Spleen (tissue), 7 donors: ENCODE measurements around the gene ZNF385D.
"Not testable (repeated sequence)": the region's sequence is repeated elsewhere in the genome, so short reads cannot be mapped to it uniquely, and the experiment has no call there.

ENCODE experiments used
- POLR2A ChIP-seq, 3 donors: fragments of 450-650 bp; IDR thresholded peaks; one replicate each; pipeline ENCODE4 v1.5.1; 2017; ENCODE audit warnings: antibody characterized with exemption in 3 of 3, mild to moderate bottlenecking in 1 of 3
- POLR2AphosphoS5 ChIP-seq, 3 donors: sonication (generic); formaldehyde crosslinking; IDR thresholded peaks; one replicate each; pipeline ENCODE4 v1.5.1; 2017; ENCODE audit warnings: antibody characterized with exemption in 3 of 3
- TF ChIP-seq, protein P1 (sequence below), 11 experiments: fragments of 200-600 bp in 7 of 11; fragments of 450-650 bp in 4 of 11; sonication (generic) in 4 of 11; IDR thresholded peaks in 8 of 11; conservative IDR thresholded peaks in 3 of 11; 1 replicate in 7 of 11; 2 replicates in 4 of 11; pipeline versions ENCODE4 v1.4.0 to v1.8.0; 2016 to 2021; ENCODE audit warnings: antibody characterized with exemption in 11 of 11, inconsistent platforms in 4 of 11, mild to moderate bottlenecking in 1 of 11
- donor health status: DM: no; HTN: no; CAD: no; lungs with moderate emphysema.
- donor health status: DM: no; HTN: no; CAD: no.
- donor health status: DM: no; HTN: no; CAD: no.

- TF ChIP-seq, protein P1, sequence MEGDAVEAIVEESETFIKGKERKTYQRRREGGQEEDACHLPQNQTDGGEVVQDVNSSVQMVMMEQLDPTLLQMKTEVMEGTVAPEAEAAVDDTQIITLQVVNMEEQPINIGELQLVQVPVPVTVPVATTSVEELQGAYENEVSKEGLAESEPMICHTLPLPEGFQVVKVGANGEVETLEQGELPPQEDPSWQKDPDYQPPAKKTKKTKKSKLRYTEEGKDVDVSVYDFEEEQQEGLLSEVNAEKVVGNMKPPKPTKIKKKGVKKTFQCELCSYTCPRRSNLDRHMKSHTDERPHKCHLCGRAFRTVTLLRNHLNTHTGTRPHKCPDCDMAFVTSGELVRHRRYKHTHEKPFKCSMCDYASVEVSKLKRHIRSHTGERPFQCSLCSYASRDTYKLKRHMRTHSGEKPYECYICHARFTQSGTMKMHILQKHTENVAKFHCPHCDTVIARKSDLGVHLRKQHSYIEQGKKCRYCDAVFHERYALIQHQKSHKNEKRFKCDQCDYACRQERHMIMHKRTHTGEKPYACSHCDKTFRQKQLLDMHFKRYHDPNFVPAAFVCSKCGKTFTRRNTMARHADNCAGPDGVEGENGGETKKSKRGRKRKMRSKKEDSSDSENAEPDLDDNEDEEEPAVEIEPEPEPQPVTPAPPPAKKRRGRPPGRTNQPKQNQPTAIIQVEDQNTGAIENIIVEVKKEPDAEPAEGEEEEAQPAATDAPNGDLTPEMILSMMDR (IDR thresholded peaks at IDR 0.05 in 8 of 11, conservative IDR thresholded peaks at IDR 0.05 in 3 of 11): not testable (repeated sequence)
- TF ChIP-seq POLR2A, POLR2AphosphoS5 (IDR thresholded peaks at IDR 0.05): not testable (repeated sequence)
Observed at GRCh38 chr3:21490671-21491070, 260.3 kb downstream of the ZNF385D start.
